ENCODE data around the gene OR13J1. TPM values are rescaled to one million over a fixed set of nuclear protein-coding genes. Genes with fewer than 3 reads are reported as not detected.

The OR13J1 gene
- total RNA-seq, 1 experiment from 2014 or later, result not detected

GRCh38 chr9:35859310-35859989 lies 10.8 kb downstream of the OR13J1 start:
- DNase-seq (ENCODE audit: low spot score), result peak; percentile 70

DNA sequence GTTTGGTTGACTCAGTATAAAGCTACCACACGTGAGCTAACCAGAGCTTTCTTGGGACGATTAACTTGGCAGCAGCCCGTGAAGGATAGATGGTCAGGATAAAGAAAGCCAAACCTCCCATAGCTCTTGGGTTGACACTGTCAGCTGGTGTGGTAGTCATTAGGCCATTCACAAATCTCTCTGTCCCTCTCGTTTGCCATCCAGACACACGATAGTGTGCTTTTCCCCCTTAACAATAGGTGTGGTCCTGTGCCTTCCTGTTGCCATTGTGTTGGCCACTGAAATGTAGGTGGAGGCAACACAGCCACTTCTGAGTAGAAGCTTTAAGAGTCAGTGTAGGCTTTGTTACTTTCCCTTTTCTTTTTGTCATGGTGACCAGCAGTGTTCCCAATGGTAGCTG lies 11.7 kb downstream of the OR13J1 start:
- DNase-seq (ENCODE audit: low spot score), result no peak

- no peak for DNase-seq (ENCODE audit: low spot score)
Measured at GRCh38 chr9:35856882-35857281, 13.3 kb downstream of the OR13J1 start.

DNA sequence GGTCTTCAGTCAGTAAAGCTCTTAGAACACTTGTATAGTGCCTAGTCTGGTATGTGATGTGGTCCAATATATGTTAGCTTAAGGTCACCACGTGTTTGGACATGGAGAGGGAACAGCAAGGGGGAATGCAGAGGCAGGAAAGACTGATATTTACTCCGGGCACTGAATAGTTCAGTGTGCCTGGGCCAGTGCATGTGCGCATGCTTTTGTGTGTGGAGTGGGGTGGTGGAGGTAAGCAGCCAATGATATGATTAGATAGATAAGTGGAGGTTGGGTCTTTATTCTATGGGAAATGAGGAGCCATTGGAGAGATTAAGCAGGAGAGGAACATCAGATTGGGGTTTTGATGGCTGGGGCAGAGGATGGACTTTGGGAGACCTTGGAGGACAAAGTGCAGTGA lies 14.0 kb downstream of the OR13J1 start:
- DNase-seq (ENCODE audit: low spot score), result no peak

GRCh38 chr9:35854091-35854762 lies 16.0 kb downstream of the OR13J1 start:
- no peak for DNase-seq (ENCODE audit: low spot score)

DNA sequence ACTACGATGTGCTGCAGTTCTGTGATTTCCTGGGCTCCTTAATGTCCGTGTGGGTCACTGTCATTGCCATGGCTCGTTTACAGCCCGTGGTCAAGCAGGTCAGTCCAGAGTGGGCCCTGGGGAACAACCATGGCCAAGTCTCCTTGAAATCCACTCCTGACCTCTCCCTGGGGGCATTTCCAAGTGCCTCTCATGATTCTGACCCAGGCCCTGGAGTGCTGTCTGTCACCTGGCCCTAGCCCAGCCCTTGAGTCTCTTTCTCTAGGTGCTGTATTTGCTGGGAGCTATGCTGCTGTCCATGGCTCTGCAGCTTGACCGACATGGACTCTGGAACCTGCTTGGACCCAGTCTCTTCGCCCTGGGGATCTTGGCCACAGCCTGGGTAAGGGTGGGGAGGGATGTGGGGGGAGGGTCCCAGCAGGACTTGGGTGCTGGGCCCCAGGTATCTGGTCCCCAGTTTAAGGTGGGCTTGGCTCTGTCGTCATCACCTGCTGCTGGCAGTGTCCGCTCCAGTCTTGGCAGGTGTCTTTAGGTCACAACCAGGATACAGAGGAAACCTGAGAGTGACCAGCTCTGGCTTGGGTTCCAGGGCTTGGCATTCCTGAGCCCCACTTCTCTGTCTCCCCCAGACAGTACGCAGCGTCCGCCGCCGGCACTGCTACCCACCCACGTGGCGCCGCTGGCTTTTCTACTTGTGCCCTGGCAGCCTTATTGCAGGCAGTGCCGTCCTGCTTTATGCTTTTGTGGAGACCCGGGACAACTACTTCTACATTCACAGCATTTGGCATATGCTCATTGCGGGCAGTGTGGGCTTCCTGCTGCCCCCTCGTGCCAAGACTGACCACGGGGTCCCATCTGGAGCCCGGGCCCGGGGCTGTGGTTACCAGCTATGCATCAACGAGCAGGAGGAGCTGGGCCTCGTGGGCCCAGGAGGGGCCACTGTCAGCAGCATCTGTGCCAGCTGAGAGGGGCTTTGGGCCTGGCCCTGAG lies 17.0 kb downstream of the OR13J1 start:
- DNase-seq (ENCODE audit: low spot score), result no peak

DNA sequence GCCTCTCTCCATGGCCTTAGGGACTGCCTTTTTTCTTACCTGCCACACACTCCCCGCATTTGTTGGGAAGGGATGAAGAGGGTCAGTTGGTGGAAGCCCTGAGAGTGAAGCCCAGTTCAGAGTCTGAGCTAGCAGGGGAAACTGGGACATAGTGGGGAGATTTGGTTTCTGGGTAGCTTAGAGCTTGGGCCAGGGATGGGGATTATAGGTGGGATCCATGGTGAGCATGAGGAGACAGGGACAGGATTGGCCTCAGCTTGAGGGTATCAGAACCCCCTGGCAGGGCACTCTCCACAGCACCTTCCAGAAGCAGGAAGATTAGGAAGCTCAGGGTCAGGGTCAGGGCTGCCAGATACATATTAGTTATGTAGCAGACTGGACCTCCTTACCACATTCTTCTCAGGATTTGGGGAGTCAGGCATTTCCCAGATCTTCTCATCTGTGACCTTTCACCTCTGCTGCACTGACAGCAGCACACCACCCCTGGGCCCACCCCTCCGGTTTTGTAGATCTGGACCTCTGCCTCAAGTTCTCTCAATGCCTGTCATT lies 17.9 kb downstream of the OR13J1 start:
- no peak for DNase-seq (ENCODE audit: low spot score)

DNA sequence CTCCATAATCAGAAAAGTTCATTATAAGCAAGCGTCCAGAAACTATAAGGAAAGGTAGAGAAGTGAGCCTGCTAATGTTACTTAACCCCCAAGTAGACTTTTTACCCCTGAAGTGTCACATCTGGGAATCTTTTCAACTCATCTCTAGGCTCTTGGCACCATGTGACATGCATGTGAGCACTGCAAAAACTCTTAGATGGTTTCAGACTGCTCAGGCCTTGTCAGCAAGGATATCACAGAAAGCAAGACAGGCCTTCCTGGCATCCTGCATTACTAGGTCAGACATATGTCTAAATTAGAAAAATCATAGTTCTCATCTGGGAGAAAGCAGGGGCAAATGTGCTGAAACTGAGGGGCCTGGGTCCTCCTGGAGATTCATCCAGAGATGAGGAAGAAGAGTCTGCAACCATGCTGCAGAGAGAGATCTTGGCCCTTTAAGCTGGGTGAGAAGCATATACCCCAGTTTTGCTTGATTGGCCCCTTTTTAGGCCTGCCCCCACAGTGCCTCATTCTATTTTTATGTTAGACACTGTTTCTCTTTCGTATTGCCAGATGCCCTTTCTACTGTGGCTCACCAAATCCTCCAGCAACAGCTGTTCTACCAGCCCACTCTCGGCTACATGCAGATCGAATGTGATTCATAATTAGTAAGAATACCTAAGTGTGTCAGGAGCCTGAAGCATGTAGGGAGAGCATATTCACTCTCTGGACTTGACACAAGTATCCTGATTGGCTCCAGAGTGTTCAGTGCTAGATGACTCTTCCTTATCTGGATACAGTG lies 22.2 kb downstream of the OR13J1 start:
- no peak for DNase-seq (ENCODE audit: low spot score)

- no peak for DNase-seq (ENCODE audit: low spot score)
Measured at GRCh38 chr9:35845824-35846771, 24.1 kb downstream of the OR13J1 start.

DNA sequence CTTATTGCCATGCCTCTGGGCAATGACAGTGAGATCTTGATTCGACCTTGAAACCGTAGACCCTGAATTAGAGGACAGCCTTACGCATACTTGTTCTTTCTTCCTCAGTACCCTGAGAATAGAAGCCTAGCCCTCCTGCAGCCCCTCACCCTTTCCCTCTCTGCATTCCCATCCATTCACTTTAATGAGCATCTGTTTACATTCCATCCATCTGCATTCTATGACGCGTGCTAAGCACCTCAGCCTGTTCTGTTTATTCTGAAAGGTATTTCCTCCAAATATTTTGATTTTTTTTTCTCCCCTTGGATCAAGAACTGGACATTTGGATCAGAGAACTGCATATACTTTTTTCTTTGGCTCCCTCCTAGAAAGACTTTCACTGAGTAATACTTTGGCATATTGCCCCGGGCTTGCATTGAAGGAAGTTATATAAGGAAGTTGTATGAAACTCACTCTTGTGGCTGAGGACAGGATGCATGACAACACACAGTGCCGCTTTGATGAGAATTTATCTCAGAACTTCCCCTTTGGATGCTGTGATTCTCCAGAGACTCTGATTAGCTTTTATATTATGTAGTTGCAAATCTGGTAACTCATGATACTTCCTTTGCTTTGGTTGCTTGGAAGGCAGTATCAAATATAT lies 25.5 kb downstream of the OR13J1 start:
- peak; percentile 94 for DNase-seq (ENCODE audit: low spot score)

GRCh38 chr9:35842795-35843194 lies 27.4 kb downstream of the OR13J1 start:
- DNase-seq (ENCODE audit: low spot score), result no peak

DNA sequence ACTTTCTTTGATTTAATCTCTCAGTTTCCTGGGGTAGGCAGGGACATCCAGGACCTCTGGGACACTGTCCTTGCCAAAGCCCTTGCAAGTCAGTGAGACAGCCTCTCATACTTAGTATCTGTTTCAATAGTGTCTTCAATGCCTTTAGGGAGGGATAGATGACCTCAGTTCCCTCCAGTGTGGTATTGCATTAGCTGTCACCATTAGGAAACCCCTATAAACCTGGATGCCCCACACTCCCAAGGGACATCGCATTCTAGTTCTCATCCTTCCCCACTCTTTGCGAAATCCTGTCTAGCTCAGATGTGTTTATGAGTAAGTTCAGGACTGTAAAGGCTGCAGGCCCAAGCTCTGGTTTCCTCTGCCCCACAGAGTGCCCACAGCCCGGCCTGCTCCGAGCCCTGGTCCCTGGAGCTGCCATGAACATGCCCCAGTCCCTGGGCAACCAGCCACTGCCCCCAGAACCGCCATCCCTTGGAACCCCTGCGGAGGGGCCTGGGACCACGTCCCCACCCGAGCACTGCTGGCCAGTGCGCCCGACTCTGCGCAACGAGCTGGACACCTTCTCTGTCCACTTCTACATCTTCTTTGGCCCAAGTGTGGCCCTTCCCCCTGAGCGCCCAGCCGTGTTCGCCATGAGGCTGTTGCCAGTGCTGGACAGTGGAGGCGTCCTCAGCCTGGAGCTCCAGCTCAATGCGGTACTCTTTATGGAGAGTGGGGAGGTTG lies 28.0 kb downstream of the OR13J1 start:
- no peak for DNase-seq (ENCODE audit: low spot score)

DNA sequence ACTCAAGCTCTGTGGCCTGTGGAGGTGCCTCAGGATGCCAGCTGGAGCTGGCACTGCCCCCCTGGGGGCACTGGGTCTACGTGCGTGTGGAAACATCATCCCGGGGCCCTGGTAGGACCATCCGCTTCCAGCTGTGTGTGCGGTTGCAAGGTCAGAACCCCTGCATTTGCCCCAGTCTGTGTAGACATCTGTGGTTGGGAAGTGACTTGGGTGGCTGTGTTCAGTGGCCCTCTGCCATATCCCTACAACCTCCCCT lies 28.6 kb downstream of the OR13J1 start:
- no peak for DNase-seq (ENCODE audit: low spot score)

GRCh38 chr9:35840881-35841644 lies 29.1 kb downstream of the OR13J1 start:
- no peak for DNase-seq (ENCODE audit: low spot score)

DNA sequence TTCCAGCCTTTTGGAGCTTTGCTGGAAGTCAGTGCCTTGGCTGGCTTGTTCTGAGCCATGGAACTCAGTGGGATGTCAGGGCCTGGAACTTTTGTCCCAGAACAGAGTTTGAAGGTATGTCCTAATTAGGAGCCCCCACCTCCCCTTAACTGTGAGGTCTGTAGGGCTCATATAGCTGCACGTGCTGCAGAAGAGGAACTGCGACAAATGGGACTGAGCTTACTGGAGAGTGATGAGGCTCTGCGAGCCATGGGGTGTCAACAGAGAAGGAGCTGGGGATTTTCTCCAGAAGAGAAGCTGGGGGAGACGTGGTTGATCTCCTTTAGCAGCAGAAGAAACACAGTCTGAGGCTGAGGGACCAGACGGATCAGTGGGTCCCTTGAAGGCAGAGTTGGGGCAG lies 30.3 kb downstream of the OR13J1 start:
- no peak for DNase-seq (ENCODE audit: low spot score)

GRCh38 chr9:35836595-35836994 lies 33.6 kb downstream of the OR13J1 start:
- no peak for DNase-seq (ENCODE audit: low spot score)

GRCh38 chr9:35835766-35836165 lies 34.4 kb downstream of the OR13J1 start:
- DNase-seq (ENCODE audit: low spot score), result no peak

- DNase-seq (ENCODE audit: low spot score), result no peak
Measured at GRCh38 chr9:35835216-35835632, 35.0 kb downstream of the OR13J1 start.
